ENCODE results near the gene C8B. TPM values are rescaled to one million over a fixed set of nuclear protein-coding genes. Genes with fewer than 3 reads are reported as not detected.

The C8B gene
- total RNA-seq, 6 donors from 2014 or later, result 0.26 to 9.6 (median 0.98) TPM; not detected in 1

DNA sequence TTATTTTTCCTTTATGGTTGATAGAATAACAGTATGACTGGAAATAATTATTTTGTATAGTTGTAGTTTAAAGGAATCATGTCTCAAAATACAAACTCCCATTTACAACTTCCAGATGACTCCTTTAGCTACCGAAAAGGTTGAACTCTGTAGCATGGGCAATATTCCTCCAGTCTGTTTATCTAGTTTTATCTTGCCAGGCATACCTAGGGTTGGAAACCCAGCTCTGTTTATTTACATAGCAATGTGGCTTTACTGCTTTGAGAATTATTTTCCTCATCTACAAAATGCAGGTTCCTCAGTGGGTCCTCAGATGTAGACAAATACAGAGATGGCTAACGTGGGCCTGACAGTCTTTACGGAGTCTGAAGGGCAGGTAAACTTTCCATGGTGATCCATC, 60.1 kb downstream of the C8B start:
- peaks cover 0 to 3% (median 0%) of the 10 kb centered on the region in 4 donors for H3K4me1 ChIP-seq
- no peak for DNase-seq
- no peak overlapping the region for H3K27ac ChIP-seq
- H3K9me3 ChIP-seq, result no peaks in the 10 kb centered on the region
- 73 to 78% methylated on average over 3 of the region's 3 CpGs for WGBS, 2 donors
- TF ChIP-seq POLR2A (IDR thresholded peaks at IDR 0.05) (no peak), POLR2AphosphoS5 (IDR thresholded peaks at IDR 0.05) (no peak)
- TF ChIP-seq, protein P1, sequence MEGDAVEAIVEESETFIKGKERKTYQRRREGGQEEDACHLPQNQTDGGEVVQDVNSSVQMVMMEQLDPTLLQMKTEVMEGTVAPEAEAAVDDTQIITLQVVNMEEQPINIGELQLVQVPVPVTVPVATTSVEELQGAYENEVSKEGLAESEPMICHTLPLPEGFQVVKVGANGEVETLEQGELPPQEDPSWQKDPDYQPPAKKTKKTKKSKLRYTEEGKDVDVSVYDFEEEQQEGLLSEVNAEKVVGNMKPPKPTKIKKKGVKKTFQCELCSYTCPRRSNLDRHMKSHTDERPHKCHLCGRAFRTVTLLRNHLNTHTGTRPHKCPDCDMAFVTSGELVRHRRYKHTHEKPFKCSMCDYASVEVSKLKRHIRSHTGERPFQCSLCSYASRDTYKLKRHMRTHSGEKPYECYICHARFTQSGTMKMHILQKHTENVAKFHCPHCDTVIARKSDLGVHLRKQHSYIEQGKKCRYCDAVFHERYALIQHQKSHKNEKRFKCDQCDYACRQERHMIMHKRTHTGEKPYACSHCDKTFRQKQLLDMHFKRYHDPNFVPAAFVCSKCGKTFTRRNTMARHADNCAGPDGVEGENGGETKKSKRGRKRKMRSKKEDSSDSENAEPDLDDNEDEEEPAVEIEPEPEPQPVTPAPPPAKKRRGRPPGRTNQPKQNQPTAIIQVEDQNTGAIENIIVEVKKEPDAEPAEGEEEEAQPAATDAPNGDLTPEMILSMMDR (IDR thresholded peaks at IDR 0.05), result no peak
- H3K4me3 ChIP-seq, result no peak overlapping the region
- ATAC-seq (ENCODE audit: low FRiP score in 2 of 2), result no peak
- no peaks in the 10 kb centered on the region for H3K36me3 ChIP-seq
- H3K27me3 ChIP-seq, result no peaks in the 10 kb centered on the region

GRCh38 chr1:56904663-56905397, 61.0 kb downstream of the C8B start:
- TF ChIP-seq, protein P1 (IDR thresholded peaks at IDR 0.05), result no peak
- TF ChIP-seq POLR2A (IDR thresholded peaks at IDR 0.05) (no peak), EP300 (IDR thresholded peaks at IDR 0.05) (no peak), POLR2AphosphoS5 (IDR thresholded peaks at IDR 0.05) (no peak)
- no peak for DNase-seq
- Histone ChIP-seq H3K27ac (no peak overlapping the region), H3K9me3 (no peaks in the 10 kb centered on the region), H3K4me3 (no peak overlapping the region), H3K4me1 (peaks cover 0 to 3% (median 0%) of the 10 kb centered on the region in 4 donors), H3K36me3 (no peaks in the 10 kb centered on the region), H3K27me3 (no peaks in the 10 kb centered on the region)
- no peak for ATAC-seq (ENCODE audit: low FRiP score in 2 of 2)
- WGBS, 2 donors, result 63 to 65% methylated on average over 2 of the region's 2 CpGs

DNA sequence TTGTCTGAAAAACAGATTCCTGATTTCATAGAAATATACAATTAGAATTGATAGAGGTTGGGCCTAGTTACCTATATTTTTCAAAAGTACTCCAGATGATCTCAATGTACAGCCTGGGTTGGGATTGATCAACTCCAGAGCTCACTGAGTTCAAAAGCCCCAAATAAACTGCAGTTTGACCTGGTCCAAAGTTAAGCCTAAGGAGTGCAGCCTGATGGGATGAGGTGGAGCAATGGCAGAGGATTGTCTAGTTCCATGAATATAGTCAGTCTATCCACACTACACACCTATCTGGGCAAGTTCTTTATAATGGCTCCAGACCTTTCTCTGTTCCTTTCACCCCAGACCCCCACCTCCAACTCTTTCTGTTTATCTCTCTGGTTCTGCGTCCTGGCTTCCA, 62.0 kb downstream of the C8B start:
- Histone ChIP-seq H3K27me3 (no peaks in the 10 kb centered on the region), H3K4me3 (no peak overlapping the region), H3K4me1 (peaks cover 0 to 3% (median 0%) of the 10 kb centered on the region in 4 donors), H3K9me3 (no peaks in the 10 kb centered on the region), H3K27ac (no peak overlapping the region), H3K36me3 (no peaks in the 10 kb centered on the region)
- ATAC-seq (ENCODE audit: low FRiP score in 2 of 2) (no peak), DNase-seq (no peak)
- WGBS, 2 donors, result 74 to 81% methylated on average over 1 of the region's 1 CpG
- no peak for TF ChIP-seq POLR2A (IDR thresholded peaks at IDR 0.05)
- TF ChIP-seq EP300 (IDR thresholded peaks at IDR 0.05), result no peak
- TF ChIP-seq POLR2AphosphoS5 (IDR thresholded peaks at IDR 0.05), result no peak
- TF ChIP-seq, protein P1 (IDR thresholded peaks at IDR 0.05), result no peak

- TF ChIP-seq EP300 (IDR thresholded peaks at IDR 0.05) (peak in 1 of 4 donors; percentile 81), POLR2AphosphoS5 (IDR thresholded peaks at IDR 0.05) (no peak)
- H3K4me1 ChIP-seq, result peaks cover 0 to 3% (median 0%) of the 10 kb centered on the region in 4 donors
- no peaks in the 10 kb centered on the region for H3K27me3 ChIP-seq
- H3K4me3 ChIP-seq, result no peak overlapping the region
- no peaks in the 10 kb centered on the region for H3K36me3 ChIP-seq
- WGBS, 2 donors, result 23 to 31% methylated on average over 3 of the region's 3 CpGs
- DNase-seq (no peak), ATAC-seq (ENCODE audit: low FRiP score in 2 of 2) (peak in 1 of 2 donors; percentile 48)
- H3K9me3 ChIP-seq, result no peaks in the 10 kb centered on the region
- no peak overlapping the region for H3K27ac ChIP-seq
These were observed 64.1 kb downstream of the C8B start for GRCh38 chr1:56901716-56902115.

- Histone ChIP-seq H3K9me3 (no peaks in the 10 kb centered on the region), H3K27ac (no peak overlapping the region), H3K4me1 (peaks cover 0 to 3% (median 0%) of the 10 kb centered on the region in 4 donors), H3K4me3 (no peak overlapping the region), H3K36me3 (no peaks in the 10 kb centered on the region), H3K27me3 (no peaks in the 10 kb centered on the region)
- WGBS, 2 donors, result 54 to 62% methylated on average over 2 of the region's 2 CpGs
- TF ChIP-seq EP300 (IDR thresholded peaks at IDR 0.05) (no peak), POLR2AphosphoS5 (IDR thresholded peaks at IDR 0.05) (no peak), POLR2A (IDR thresholded peaks at IDR 0.05) (no peak)
- TF ChIP-seq, protein P1 (IDR thresholded peaks at IDR 0.05), result no peak
- DNase-seq, result no peak
- no peak for ATAC-seq (ENCODE audit: low FRiP score in 2 of 2)
These were observed 66.9 kb downstream of the C8B start for GRCh38 chr1:56898879-56899278.
